HUDEP-2 (cell line): ENCODE measurements around the gene THSD7A.
A peak's percentile ranks its signal among the peaks of the same experiment; 100 is the strongest.

ENCODE experiments used
- DNase-seq, 76 experiments: peaks; one replicate each; lab custom pipeline; 2025; ENCODE audit not compliant: unreplicated experiment in 76 of 76; lab: John Stamatoyannopoulos, UW

THSD7A gene

GRCh38 chr7:11592699-11593098, 239.3 kb downstream of the THSD7A start:
- no peak for DNase-seq

DNA sequence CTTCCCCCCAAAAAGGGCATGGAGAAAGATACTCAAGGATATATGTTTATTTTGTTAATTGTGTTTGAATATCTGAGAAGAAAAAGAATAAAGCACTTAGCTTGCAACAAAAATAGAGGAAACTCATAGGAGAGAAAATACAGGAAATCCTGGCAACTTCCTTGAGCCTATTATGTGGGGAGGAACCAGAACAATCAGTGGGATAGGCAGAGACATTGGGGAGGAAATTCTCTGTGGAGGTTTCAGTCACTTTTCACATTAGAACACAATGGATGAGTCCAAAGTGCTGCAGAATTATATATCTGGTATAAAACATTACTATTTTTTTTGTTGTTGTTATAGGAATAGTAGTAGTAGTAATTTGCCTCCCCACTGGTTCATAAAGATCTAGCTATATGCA, 240.1 kb downstream of the THSD7A start:
- DNase-seq, result no peak

- no peak for DNase-seq
Observed at GRCh38 chr7:11591055-11591633, 240.9 kb downstream of the THSD7A start.

- no peak for DNase-seq
Observed at GRCh38 chr7:11589251-11589650, 242.7 kb downstream of the THSD7A start.

- DNase-seq, result no peak
Observed at GRCh38 chr7:11587814-11588213, 244.2 kb downstream of the THSD7A start.

DNA sequence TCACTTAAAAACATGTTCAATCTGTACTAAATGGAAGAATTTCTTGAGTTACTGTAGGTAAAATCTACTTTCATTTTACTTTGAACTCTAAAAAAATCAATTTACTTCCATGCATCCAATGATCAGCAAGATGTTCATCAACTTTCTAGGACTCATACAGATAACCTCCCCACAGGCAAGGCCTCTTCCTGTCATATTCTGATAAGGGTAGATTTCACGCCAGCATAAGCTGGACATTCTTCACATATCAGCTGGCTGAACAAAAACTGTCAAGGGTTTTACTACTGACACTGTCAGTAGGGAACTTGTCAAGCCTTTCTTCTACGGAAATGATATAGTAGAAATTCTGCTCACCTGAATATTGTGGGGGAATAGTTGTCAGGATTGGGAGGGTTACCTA, 244.9 kb downstream of the THSD7A start:
- DNase-seq, result no peak

DNA sequence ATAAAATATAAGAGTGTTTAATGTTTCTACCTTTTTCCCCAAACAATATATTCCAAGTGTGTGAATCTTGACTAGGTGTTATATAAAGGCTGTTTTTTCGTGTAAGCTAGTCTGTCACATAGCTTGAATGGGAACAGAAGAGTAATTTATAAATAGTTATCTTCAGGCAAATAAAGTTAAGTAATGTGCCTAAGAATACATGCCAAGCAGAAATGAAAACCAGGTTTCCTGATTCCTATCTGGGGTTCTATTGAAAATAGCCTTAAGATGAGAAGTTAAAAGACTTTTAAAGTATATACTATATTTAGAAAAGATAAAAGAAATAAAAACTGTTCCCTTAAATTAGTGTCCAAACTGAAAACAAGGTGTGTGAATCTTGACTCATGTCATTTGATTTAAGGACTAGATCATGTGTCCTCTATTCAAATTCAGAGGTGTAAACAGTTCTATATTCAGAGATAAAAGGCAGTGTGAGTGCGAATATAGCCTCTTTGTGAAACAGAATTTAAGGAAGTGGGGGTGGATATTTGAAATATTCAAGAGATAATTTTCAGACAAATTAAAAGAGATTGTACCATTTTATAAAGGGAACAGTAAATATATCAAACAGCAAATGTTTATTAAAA, 247.5 kb downstream of the THSD7A start:
- DNase-seq, result no peak

- DNase-seq, result no peak
Observed at GRCh38 chr7:11579141-11579540, 252.9 kb downstream of the THSD7A start.

- no peak for DNase-seq
Observed at GRCh38 chr7:11576310-11576709, 255.7 kb downstream of the THSD7A start.

DNA sequence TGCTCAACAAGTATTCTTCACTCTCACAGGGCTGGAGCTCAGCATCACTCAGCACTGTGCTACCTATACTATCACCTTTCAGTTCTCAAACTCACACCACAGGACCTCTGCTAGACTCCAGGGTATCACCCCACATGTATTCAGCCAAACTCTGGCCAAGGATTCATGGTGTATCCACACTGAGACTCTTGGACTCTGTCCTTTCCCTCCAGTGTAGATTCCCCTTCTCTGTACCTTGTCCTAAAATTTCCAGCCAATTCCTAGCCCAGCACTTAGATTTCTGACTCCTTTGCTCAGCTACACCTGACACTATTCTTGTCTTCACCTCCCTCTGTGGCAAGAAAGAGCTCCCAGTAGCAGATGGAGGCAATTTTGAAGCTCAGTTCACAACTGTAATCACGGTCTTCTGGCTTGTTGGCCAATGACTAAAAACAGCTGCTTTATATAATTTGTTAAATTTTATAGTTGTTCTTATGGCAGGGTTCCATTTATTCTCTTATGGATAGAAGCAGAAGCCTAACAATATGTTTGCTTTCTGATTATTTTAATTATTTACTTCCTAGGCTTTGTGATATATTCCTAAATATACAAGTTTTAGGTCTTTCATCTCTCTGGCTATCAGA, 258.8 kb downstream of the THSD7A start:
- DNase-seq, result no peak

DNA sequence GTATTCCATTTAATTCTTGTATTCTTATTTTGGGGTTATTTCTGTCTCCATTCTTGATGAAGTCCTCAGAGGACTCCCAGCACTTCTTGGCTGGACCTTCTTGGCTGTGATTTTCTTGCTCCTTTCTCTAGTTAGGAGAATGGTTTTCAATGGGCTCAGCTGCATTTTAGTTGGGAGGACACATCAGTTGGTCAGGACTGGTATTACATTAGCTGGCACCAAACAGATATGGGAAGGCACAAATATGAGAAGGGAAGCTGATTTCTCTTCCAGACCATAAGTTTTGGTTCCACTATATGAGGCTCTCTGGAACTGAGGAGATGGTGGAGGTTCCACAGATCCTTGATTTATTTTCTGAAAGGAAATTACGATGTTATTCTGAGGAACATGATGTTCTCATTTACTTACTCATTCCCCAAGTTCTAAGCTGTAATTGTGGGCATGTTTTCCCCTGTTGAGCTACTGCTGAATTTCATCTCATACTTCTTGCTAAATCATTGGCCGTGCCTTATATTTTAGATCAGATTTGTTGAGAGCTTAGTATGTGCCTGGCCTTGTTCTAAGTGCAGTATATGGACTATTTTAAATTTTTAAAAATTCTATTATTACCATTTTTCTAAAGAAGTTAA, 261.0 kb downstream of the THSD7A start:
- no peak for DNase-seq

- DNase-seq, result no peak
Observed at GRCh38 chr7:11570205-11570604, 261.8 kb downstream of the THSD7A start.

- no peak for DNase-seq
Observed at GRCh38 chr7:11567571-11567970, 264.4 kb downstream of the THSD7A start.

- DNase-seq, result peak in 7 of 76 experiments; percentile 1 to 35 (median 1)
Observed at GRCh38 chr7:11557627-11558026, 274.4 kb downstream of the THSD7A start.

- DNase-seq, result no peak
Observed at GRCh38 chr7:11552676-11553296, 279.2 kb downstream of the THSD7A start.

- no peak for DNase-seq
Observed at GRCh38 chr7:11551470-11551869, 280.5 kb downstream of the THSD7A start.

DNA sequence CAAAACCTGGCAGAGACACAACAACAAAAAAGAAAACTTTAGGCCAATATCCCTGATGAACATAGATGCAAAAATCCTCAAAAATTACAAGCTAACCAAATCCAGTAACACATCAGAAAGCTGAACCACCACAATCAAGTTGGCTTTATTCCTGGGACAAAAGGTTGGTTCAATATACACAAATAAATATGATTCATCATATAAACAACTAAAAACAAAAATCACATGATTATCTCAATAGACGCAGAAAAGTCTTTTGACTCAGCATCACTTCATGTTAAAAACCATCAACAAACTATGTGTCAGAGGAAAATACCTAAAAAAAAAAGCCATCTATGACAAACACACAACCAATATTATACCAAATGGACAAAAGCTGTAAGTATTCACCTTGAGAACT, 283.5 kb downstream of the THSD7A start:
- no peak for DNase-seq

DNA sequence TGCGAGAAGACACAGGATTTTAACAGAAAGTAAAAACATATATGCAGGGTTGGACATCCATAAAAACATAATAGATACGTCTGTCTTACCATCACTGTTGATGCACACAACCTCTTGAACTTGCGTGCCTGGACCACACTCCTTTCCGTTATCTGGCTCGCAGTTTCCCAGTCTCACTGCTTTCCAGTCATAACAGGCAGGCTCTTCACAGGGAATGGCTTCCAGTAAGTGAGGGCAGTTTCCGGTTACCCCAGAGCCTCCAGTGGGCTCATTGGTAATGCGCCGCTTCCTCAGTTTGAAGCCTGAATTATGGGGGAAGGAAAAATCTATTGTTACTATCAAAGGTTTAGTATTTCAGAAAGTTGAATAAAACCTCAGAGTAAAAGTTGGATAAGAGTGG, 290.7 kb downstream of the THSD7A start:
- no peak for DNase-seq

GRCh38 chr7:11540271-11540761, 291.7 kb downstream of the THSD7A start:
- no peak for DNase-seq

GRCh38 chr7:11539853-11540252, 292.1 kb downstream of the THSD7A start:
- DNase-seq, result no peak

DNA sequence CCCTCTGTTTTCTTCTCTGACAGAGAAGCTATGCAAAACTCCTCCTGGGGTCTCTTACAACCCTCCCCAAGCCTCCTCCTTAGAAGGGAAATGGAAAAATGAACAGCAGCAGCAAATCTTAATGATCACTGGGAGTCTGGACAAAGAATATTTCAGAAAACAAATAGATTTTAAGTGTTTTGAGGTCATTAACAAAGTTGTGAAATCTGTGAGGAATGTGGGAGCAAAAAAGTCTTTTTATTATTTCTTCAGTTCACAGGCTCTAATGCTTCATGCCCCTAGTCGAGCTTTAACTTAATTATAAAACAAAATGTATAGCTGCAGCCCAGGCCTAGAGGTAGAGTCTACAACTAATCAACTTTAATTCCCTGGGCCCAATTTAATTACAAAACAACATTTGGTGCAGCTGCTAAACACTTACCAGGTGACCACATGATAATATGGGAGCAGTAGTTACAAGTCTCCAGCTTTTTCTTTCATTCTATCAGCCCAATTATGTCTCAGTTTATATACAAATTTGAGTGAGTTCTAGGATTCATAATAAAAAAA, 293.2 kb downstream of the THSD7A start:
- no peak for DNase-seq
